GM23248 (cell line): ENCODE results near the gene PRKCB. TPM values are rescaled to one million over a fixed set of nuclear protein-coding genes. Genes with fewer than 3 reads are reported as not detected.
"Not testable (repeated sequence)": the region's sequence is repeated elsewhere in the genome, so short reads cannot be mapped to it uniquely, and the experiment has no call there.

Experiments used
- DNase-seq: peaks from one replicate; pipeline ENCODE4 v3.0.0-alpha.2; 2015
- H2AFZ ChIP-seq: fragments of 200-600 bp; sonication (generic); 2 replicates; pipeline ENCODE4 v1.6.1; 2016; ENCODE audit warnings: antibody characterized with exemption
- H3F3A ChIP-seq: fragments of 200-600 bp; sonication (generic); 2 replicates; pipeline ENCODE4 v1.6.1; 2016; ENCODE audit warnings: mild to moderate bottlenecking, antibody characterized with exemption, mixed run types; ENCODE audit not compliant: insufficient read depth
- H3K27ac ChIP-seq: fragments of 200-600 bp; sonication (generic); 2 replicates; pipeline ENCODE4 v1.5.1; 2016; ENCODE audit warnings: mild to moderate bottlenecking
- H3K27me3 ChIP-seq: fragments of 200-600 bp; sonication (generic); replicated peaks from 2 replicates; pipeline ENCODE4 v1.6.1; 2016; ENCODE audit warnings: mild to moderate bottlenecking; ENCODE audit not compliant: insufficient read depth
- H3K36me3 ChIP-seq: fragments of 200-600 bp; sonication (generic); 2 replicates; pipeline ENCODE4 v1.6.1; 2016; ENCODE audit warnings: low read depth, mild to moderate bottlenecking
- H3K4me1 ChIP-seq: fragments of 200-600 bp; sonication (generic); 2 replicates; pipeline ENCODE4 v1.6.1; 2016; ENCODE audit warnings: mild to moderate bottlenecking; ENCODE audit not compliant: insufficient read depth
- H3K4me2 ChIP-seq: fragments of 200-600 bp; sonication (generic); one replicate; pipeline ENCODE4 v1.6.1; 2016; ENCODE audit warnings: mild to moderate bottlenecking; ENCODE audit not compliant: unreplicated experiment
- H3K4me3 ChIP-seq: fragments of 200-600 bp; sonication (generic); 2 replicates; pipeline ENCODE4 v1.5.1; 2016; ENCODE audit warnings: mild to moderate bottlenecking
- H3K79me2 ChIP-seq: fragments of 200-600 bp; sonication (generic); 2 replicates; pipeline ENCODE4 v1.6.1; 2016; ENCODE audit warnings: mild to moderate bottlenecking; ENCODE audit not compliant: insufficient read depth
- H3K9ac ChIP-seq: fragments of 200-600 bp; sonication (generic); 2 replicates; pipeline ENCODE4 v1.6.1; 2016; ENCODE audit warnings: mild to moderate bottlenecking
- H3K9me2 ChIP-seq: fragments of 200-600 bp; sonication (generic); 2 replicates; pipeline ENCODE4 v1.6.1; 2016; ENCODE audit warnings: mixed run types, mild to moderate bottlenecking, moderate library complexity; ENCODE audit not compliant: insufficient read depth
- H3K9me3 ChIP-seq: fragments of 200-600 bp; sonication (generic); one replicate; pipeline ENCODE4 v1.6.1; 2017; ENCODE audit warnings: low read depth
- H4K20me1 ChIP-seq: fragments of 200-600 bp; sonication (generic); 2 replicates; pipeline ENCODE4 v1.6.0; 2016; ENCODE audit not compliant: insufficient read depth
- EZH2 ChIP-seq: fragments of 200-600 bp; sonication (generic); IDR thresholded peaks from 2 replicates; pipeline ENCODE4 v1.6.1; 2018; ENCODE audit warnings: antibody characterized with exemption, mild to moderate bottlenecking; ENCODE audit not compliant: insufficient read depth, poor library complexity, severe bottlenecking
- EZH2phosphoT487 ChIP-seq: fragments of 200-600 bp; sonication (generic); IDR thresholded peaks from 2 replicates; pipeline ENCODE4 v1.6.1; 2018; ENCODE audit warnings: antibody characterized with exemption, moderate library complexity, mild to moderate bottlenecking, low read depth; ENCODE audit not compliant: insufficient read depth
- WGBS, 2 experiments: methylation state at CpG; one replicate each; pipeline ENCODE4 v1.1.6; 2015 to 2017; ENCODE audit warnings: low lambda C conversion rate in 2 of 2, low coverage in 1 of 2; ENCODE audit errors: missing lambda C conversion rate in 2 of 2; 5-methylcytosine and 5-hydroxymethylcytosine counted together
- in situ Hi-C: fragments of 300-500 bp; cut with MboI; formaldehyde crosslinking; loops from 2 replicates; pipeline ENCODE4 v1.15.0; 2020
- polyA plus RNA-seq: library from polyadenylated mRNA; unstranded; fragments of >200 nt; fragmentation: Nextera tagmentation; extraction: Ambion mirVana; gene quantifications from 2 replicates; pipeline ENCODE4 v1.2.1, GENCODE V29; 2016
- total RNA-seq: library from RNA; depleted of rRNA; stranded (reverse); fragments of >200 nt; shearing (Covaris generic); gene quantifications from 2 replicates; pipeline ENCODE4 v1.2.3, GENCODE V29; 2014

PRKCB gene
- total and polyA plus RNA-seq, 2 experiments from 2014 or later, result not detected

DNA sequence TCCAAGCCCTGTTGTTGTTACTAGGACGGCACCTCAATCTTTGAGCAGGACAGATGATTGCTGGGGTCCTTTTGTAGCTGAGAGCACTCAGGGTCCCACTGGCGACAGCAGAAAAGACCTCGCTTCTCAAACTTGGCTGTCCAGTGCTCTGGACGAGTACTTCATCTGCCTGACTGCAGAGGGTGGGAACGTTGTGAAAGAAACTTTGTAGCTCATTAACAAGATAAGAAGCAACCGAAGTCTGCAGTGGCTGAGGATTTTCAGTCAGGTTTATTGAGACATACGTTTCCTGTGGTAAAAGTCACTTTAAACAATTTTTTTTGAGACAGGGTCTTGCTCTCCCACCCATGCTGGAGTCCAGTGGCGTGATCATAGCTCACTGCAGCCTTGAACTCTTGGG lies 191.7 kb downstream of the PRKCB start:
- Histone ChIP-seq H3K9me3 (no peaks in the 10 kb centered on the region), H3K27ac (no peak overlapping the region), H3K4me2 (no peak overlapping the region), H3K27me3 (no peaks in the 10 kb centered on the region), H3K36me3 (no peaks in the 10 kb centered on the region), H2AFZ (no peak overlapping the region), H3F3A (no peaks in the 10 kb centered on the region), H4K20me1 (no peaks in the 10 kb centered on the region), H3K9ac (no peak overlapping the region), H3K4me3 (no peak overlapping the region), H3K9me2 (no peaks in the 10 kb centered on the region), H3K4me1 (no peaks in the 10 kb centered on the region), H3K79me2 (no peaks in the 10 kb centered on the region)
- TF ChIP-seq EZH2 (no peak), EZH2phosphoT487 (no peak)
- DNase-seq, result no peak
- WGBS, 2 experiments, result 10% methylated on average over 8 of the region's 8 CpGs
- in situ Hi-C loops, result no loop called here

DNA sequence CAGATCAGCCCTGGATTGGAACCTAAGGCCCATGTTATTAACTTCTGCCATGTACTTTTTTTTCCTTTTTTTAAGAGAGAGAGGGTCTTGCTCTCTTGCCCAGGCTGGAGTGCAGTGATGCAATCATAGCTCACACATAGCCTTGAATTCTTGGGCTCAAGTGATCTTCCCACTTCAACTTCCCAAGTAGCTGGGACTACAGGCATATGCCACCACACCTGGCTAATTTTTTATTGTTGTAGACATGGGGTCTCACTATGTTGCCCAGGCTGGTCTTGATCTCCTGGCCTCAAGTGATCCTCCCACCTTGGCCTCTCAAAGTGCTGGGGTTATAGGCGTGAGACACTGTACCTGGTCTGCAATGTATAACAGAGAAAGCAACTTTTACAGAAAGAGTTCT lies 194.1 kb downstream of the PRKCB start:
- H3K9me3 ChIP-seq, H3F3A ChIP-seq, H3K27ac ChIP-seq, H4K20me1 ChIP-seq, H3K9ac ChIP-seq, in situ Hi-C loops, H3K4me3 ChIP-seq, H3K4me2 ChIP-seq, H3K79me2 ChIP-seq, H3K4me1 ChIP-seq, H2AFZ ChIP-seq, H3K9me2 ChIP-seq, DNase-seq, H3K27me3 ChIP-seq, H3K36me3 ChIP-seq: not testable (repeated sequence)
- 19 to 31% methylated on average over 1 of the region's 1 CpG for WGBS, 2 experiments

DNA sequence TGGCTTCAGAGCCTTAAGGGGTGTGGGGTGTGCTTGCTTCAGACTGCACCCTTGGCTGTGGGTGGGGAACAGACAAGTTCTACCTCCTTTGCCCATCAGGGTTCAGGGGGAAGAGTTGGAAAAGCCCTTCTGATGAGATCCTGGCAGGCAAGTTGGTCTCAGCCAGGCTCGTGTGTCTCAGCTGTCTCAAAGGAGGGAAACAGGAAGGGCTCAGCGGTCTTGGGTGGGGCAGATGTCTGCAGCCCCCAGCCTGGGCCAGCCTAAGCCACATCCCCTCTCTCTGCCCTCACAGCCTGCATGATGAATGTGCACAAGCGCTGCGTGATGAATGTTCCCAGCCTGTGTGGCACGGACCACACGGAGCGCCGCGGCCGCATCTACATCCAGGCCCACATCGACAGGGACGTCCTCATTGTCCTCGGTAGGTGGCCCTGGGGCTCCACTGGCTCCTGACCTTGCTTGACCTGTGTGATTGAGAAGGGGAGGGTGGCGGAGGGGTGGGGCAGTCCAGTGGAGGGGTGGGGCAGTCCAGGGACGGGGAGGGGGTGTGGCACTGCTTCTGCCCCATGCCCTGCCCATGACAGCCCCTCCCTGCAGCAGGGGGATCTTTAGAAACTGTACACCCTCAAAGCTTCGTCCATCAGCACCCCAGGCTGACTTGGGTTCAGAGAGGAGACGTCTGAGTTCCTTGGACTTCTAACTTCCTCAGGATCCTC lies 199.5 kb downstream of the PRKCB start:
- 50 to 60% methylated on average over 15 to 17 of the region's 17 CpGs for WGBS, 2 experiments
- H3K79me2 ChIP-seq, result no peaks in the 10 kb centered on the region
- no peak overlapping the region for H3K4me3 ChIP-seq
- H3K9ac ChIP-seq, result no peak overlapping the region
- H3K36me3 ChIP-seq, result no peaks in the 10 kb centered on the region
- no peaks in the 10 kb centered on the region for H3K9me2 ChIP-seq
- H3K27me3 ChIP-seq, result no peaks in the 10 kb centered on the region
- DNase-seq, result no peak
- in situ Hi-C loops, result no loop called here
- no peak overlapping the region for H2AFZ ChIP-seq
- H3K4me1 ChIP-seq, result no peaks in the 10 kb centered on the region
- TF ChIP-seq EZH2phosphoT487 (no peak), EZH2 (no peak)
- no peak overlapping the region for H3K4me2 ChIP-seq
- H3K9me3 ChIP-seq, result no peaks in the 10 kb centered on the region
- H3K27ac ChIP-seq, result no peak overlapping the region
- no peaks in the 10 kb centered on the region for H4K20me1 ChIP-seq
- H3F3A ChIP-seq, result no peaks in the 10 kb centered on the region

DNA sequence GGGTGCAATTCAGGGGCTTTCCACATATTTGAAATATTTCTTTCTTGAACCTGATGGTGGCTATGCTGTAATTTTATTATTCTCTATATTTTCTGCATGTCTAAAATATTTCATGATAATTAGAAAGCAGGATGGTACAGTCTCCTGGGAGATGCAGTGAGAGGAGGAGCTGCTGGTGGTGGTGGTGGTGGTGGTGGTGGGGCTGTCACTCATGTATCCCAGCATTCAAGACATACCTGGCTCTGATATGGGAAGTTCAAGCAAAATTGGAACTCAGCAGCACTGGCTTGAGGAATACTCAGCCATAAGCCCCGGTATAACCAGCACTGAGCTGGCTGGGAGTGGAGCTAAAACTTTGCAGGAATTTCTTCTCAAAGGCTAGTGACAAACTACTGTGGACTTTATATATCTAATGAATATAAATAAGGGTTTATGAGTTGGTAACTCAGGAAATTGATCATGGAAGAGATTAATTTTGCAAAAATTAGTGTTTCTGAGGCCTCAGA lies 200.3 kb downstream of the PRKCB start:
- no peak for DNase-seq
- H2AFZ ChIP-seq, result no peak overlapping the region
- no peak overlapping the region for H3K4me2 ChIP-seq
- no peaks in the 10 kb centered on the region for H3K79me2 ChIP-seq
- in situ Hi-C loops, result no loop called here
- no peaks in the 10 kb centered on the region for H3K36me3 ChIP-seq
- no peak overlapping the region for H3K27ac ChIP-seq
- H3K9me3 ChIP-seq, result no peaks in the 10 kb centered on the region
- no peaks in the 10 kb centered on the region for H3K27me3 ChIP-seq
- H3K4me3 ChIP-seq, result no peak overlapping the region
- no peaks in the 10 kb centered on the region for H3F3A ChIP-seq
- TF ChIP-seq EZH2, result no peak
- no peak for TF ChIP-seq EZH2phosphoT487
- no peaks in the 10 kb centered on the region for H3K9me2 ChIP-seq
- WGBS, 2 experiments, result 27 to 36% methylated on average over 1 of the region's 1 CpG
- H4K20me1 ChIP-seq, result no peaks in the 10 kb centered on the region
- no peaks in the 10 kb centered on the region for H3K4me1 ChIP-seq
- no peak overlapping the region for H3K9ac ChIP-seq
